NB4 (cell line): Measurements from ENCODE around the gene RYR3.

Experiments used
- CTCF ChIP-seq: IDR thresholded peaks from one replicate; pipeline ENCODE4 v1.5.1; 2012; ENCODE audit warnings: low read depth, low read length
- MAX ChIP-seq: IDR thresholded peaks from 2 replicates; pipeline ENCODE4 v1.6.1; 2011; ENCODE audit warnings: low read depth, low read length
- POLR2A ChIP-seq: IDR thresholded peaks from 2 replicates; pipeline ENCODE4 v1.6.1; 2011; ENCODE audit warnings: mild to moderate bottlenecking; ENCODE audit not compliant: insufficient read length; ENCODE audit errors: extremely low read depth

- no peak for TF ChIP-seq CTCF
- TF ChIP-seq POLR2A: no peak
- TF ChIP-seq MAX: no peak
Measured at GRCh38 chr15:33807665-33808064, 496.9 kb downstream of the RYR3 start.
